HG03066 (cell line): Measurements from ENCODE around the gene CIITA.

Experiments
- ATAC-seq: cut with Tn5 transposase; IDR thresholded peaks from one replicate; pipeline ENCODE4 v1.9.1; 2021; ENCODE audit warnings: low read depth; ENCODE audit not compliant: unreplicated experiment

Gene CIITA

GRCh38 chr16:10849736-10850477, 27.1 kb upstream of the CIITA start:
- ATAC-seq, result no peak

DNA sequence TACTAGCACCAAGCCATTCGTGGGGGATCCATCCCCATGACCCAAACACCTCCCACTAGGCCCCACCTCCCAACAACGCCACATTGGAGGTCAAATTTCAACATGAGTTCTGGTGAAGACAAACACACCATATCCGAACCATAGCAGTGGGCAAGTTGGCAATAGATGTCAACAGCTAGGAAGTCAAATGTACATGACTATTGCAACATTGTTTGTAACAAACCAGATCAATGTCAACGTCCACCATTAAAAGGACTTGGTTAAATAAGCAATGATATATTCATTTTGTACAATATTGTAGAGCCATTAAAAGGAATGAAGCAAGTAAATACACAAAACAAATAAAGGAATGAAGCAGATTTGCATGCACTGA, 26.5 kb upstream of the CIITA start:
- ATAC-seq, result no peak

DNA sequence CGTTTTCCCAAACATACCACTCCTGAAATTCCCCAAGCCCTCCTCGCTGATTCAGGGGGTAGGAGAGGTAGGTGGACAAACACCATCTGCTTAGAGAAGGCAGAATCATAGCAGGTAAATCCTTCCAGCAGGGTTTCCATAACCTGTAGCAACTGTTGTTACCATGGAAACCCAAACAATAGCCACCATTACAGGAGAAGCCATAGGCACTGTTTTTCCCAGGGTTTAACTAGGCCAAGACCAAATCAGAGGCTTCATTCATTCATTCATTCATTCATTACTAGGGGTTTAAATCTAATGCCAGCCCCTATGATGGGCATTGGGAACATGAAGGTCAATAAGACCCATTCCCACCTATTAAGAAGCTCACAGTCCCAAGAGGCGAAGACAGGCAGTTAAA, 25.5 kb upstream of the CIITA start:
- no peak for ATAC-seq

DNA sequence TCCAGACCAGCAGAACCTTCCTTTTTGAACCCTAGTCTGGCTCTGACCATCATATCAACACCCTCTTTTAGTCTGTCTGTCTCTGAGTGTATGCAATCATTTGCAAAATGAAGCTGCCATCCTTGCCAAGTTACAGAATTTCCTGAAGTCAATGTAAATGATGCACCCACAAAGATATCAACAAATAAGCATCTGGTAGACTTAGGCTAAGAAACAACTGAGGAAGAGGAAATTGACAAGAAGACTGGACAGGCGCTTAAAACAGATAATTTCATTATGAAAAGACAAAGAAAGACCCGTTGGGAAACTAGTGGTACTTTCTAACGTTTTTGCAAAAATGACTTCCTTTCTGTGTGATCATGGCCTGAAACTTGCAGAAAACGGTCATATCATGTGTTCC, 24.7 kb upstream of the CIITA start:
- no peak for ATAC-seq

DNA sequence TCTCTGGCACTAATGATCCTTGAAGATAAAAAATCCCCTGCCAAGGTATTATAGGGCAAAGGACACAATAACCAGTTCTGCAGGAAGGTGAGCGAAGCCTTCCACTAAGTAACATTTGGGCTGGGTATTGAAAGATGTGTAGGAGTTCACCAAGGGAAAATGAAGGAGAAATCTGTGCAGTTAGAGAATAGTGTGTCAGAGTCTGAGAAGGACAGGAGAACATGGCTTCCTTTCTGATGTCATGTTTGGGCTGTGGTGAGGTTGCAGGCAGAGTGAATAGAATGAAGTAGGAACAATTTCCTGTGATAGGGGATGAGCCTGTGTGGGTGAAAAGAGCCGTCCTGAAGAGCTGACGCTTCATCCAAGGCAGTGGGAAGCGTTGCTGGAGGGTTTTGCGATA, 24.1 kb upstream of the CIITA start:
- no peak for ATAC-seq

- no peak for ATAC-seq
These were observed 21.0 kb upstream of the CIITA start for GRCh38 chr16:10856042-10856441.

DNA sequence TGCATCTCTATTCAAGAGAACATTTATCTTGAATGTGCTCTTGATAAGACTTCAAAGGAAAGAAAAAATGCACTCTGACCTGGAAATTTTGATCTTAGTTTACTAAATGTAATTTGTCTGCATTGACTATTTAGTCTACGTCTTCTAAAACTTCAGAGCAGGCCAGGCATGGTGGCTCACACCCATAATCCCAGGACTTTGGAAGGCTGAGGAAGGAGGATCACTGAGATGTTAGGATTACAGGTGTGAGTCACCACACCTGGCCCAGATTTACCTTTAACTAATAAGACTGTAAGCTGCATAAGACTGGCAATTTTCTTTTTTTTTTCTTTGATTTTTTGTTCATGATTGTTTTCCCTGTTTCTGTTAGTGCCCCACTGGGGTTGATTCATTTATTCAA, 18.8 kb upstream of the CIITA start:
- ATAC-seq, result no peak

- no peak for ATAC-seq
These were observed 18.0 kb upstream of the CIITA start for GRCh38 chr16:10859020-10859419.

DNA sequence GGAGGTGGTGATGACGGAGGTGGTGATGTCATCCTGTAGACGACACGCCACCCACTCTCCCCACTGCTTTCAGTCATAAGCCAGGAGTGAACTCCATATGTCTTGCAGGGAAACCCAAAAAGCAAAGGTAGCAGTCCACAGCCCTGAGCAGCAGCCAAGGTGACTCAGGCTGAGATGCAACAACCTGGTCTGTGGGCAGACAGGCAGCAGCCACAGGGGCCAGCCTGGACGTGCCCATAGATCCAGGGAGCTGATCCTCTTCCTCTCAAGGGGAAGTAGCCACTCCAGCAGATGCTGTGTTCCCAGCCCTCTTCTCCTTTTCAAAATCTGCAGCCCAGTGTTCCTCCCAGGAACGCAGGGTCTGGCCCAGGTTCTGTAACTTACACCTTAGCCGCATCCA, 17.3 kb upstream of the CIITA start:
- no peak for ATAC-seq

- ATAC-seq, result no peak
These were observed 14.6 kb upstream of the CIITA start for GRCh38 chr16:10862438-10862837.

GRCh38 chr16:10865991-10866966, 10.7 kb upstream of the CIITA start:
- ATAC-seq, result no peak

DNA sequence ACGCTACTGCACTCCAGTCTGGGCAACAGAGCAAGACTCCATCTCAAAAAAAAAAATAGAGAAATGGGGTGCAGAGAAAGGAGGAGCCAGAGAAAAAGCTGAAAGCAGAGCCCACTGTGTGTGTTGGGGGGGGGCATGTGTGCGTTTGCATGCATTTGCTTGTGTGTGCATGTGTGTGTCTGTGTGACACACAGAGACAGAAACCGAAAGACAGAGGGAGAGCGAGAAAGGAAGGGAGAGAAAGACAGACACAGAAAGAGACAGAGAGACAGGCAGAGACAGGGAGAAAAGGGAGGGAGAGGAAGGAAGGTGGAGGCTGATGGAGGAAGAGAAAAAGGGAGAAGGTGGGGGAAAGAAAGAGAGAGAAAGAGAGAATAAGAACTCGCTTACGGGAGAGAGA, 9.8 kb upstream of the CIITA start:
- ATAC-seq, result no peak

- ATAC-seq, result peak; percentile 3
These were observed 8.9 kb upstream of the CIITA start for GRCh38 chr16:10868104-10868595.

DNA sequence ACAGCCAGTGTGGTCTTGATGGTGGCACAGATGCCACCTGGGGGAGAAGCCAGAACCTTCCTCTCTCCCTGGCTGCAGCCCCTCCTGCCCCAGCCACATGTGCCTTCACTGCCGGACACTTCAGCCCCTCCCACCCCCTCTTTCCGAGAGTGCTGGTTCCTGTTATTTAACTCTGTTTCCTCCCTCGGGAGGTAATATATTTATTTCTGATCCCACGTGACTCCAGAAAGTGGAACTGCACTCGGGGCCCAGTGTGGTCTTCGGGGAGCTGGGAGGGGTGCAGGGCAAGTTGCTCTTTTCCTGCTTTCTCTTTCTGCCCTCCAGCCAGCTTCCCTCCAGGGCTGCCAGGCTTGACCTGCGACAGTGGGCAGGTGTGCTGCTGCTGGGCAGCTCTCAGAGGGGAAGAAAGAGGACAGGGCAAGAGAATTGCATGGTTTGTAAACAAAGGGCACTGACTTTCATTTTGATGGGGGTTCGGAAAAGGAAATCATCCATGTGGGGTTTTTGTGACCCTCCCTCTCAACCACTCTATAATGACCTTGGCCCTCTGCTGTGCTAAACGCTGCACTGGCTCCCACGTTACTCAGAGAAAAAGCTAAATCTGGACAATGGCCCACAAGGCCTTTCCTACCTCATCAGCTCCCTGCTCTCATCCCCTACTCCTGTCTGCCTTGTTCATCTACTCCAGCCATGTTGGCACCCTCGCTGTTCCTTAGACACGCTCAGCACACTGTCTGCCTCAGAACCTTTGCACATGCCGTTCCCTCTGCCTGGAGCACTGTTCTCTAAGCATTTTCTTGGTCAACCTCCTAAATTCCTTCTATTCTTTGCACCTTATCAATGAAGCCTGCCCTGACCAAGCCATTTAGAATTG, 8.2 kb upstream of the CIITA start:
- ATAC-seq, result peak; percentile 51

GRCh38 chr16:10870137-10870776, 6.7 kb upstream of the CIITA start:
- no peak for ATAC-seq

GRCh38 chr16:10870808-10871156, 6.2 kb upstream of the CIITA start:
- ATAC-seq, result no peak

GRCh38 chr16:10871157-10871991, 5.6 kb upstream of the CIITA start:
- ATAC-seq, result peak; percentile 48

DNA sequence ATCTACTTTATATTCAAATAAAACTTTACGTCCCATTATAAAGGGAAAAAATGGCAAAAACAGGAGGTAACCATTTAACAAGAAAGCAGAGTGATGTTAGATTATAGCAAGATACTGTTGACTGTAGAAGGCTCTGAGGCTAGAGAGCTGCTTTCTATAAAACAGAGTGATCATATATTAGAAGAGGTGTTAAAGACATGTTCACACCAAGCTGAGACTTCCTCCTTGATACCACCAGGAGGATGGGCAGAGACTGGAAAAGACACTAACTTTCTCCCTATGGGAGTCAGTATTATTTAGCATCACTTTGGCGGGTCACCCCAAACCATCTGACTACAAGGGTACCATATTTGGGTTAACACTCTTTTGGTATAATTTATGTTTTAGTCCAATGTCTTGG, 687 bp upstream of the CIITA start:
- ATAC-seq, result no peak

GRCh38 chr16:10877472-10877946, 507 bp downstream of the CIITA start:
- ATAC-seq, result no peak
